Measurements from ENCODE around the gene ACVR2A.

The ACVR2A gene

GRCh38 chr2:147924647-147925046 is 79.8 kb downstream of the ACVR2A start:
- no peak for DNase-seq (ENCODE audit: low read depth, low spot score)

- DNase-seq (ENCODE audit: low read depth, low spot score): no peak
Observed at GRCh38 chr2:147925886-147926285, 81.1 kb downstream of the ACVR2A start.

DNA sequence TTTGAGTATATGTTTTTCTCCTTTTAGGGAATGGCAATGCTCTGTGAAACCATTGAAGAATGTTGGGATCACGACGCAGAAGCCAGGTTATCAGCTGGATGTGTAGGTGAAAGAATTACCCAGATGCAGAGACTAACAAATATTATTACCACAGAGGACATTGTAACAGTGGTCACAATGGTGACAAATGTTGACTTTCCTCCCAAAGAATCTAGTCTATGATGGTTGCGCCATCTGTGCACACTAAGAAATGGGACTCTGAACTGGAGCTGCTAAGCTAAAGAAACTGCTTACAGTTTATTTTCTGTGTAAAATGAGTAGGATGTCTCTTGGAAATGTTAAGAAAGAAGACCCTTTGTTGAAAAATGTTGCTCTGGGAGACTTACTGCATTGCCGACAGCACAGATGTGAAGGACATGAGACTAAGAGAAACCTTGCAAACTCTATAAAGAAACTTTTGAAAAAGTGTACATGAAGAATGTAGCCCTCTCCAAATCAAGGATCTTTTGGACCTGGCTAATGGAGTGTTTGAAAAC is 82.3 kb downstream of the ACVR2A start:
- no peak for DNase-seq (ENCODE audit: low read depth, low spot score)

GRCh38 chr2:147933931-147934330 is 89.1 kb downstream of the ACVR2A start:
- no peak for DNase-seq (ENCODE audit: low read depth, low spot score)

DNA sequence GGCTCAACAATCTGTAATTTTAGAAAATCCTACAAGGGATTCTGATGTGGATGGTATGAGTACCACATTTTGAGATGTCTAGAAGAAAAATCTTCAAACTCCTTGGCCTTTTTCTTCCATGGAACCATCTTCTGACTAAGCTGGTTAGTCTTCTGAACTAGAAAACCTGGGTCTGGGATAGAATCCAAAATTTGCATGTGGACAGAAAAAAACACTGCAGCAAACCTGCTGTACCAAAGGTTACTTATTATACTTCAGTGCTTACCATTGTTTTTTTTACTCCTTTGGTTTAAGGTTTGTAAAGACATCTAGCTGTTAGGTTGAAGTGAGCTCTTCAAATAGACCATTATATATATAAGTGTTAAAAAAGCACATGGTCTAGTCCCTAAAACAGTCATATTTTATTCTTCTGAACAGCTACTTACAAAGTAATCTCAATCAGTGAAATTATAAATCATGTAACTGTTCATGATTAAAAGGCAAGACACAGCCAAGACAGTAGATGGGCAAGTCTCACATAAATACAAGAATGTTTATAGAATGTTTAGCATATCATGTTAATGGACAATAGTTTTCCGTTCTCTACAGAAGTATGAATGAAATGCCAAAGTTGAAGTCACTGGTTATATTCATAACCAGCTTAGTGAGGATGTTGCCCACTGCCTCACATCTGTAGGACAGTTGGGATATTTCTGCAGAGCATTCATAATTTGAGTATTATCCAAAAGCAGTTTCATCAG is 90.2 kb downstream of the ACVR2A start:
- DNase-seq (ENCODE audit: low read depth, low spot score): no peak

DNA sequence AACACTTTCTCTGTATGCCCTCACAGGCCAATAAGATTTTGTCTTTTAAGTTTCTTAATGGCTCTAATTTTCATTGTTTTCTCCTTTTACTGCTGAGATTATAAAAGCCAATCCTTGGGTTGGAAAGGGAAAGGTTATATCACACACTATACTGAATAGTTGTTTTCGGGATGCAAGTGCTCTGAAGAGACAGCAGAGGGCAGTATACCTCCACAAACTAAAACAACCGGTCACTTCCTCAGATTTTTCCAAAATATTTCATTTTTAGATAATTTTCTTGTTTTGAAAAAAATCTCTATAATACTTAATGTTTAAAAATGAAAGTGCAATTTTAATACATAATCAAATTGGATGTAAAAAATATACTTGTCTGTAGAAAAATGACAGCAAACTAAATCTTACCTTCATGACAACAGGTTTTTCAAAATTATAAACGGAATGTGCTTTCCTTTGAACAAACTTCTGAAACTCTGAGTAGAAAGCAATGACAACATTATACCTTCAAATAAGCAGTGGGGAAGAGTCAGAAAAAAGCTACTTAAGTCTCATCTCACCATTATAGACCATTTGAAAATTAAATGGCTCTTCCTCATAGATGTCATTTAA is 93.0 kb downstream of the ACVR2A start:
- DNase-seq (ENCODE audit: low read depth, low spot score): no peak

GRCh38 chr2:147939313-147939712 is 94.5 kb downstream of the ACVR2A start:
- DNase-seq (ENCODE audit: low read depth, low spot score): no peak

DNA sequence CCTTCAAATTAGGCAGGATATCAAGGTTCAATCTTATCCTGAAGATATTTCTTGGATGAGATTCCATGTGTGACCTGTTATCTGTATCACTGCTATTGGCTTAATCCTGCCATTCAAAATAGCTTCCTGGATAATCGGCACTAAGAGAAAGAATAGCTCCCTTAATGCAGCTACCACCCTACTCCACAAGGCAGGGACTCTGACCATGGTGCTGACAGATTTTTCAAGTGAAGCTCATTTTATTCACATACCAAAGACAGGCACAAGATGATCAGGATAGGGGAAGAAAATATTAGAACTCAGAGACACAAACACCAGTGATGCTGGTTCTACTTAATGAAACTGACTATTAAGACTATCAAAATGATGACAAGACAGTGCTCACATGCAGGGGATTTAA is 100.8 kb downstream of the ACVR2A start:
- DNase-seq (ENCODE audit: low read depth, low spot score): no peak

GRCh38 chr2:147952118-147952517 is 107.3 kb downstream of the ACVR2A start:
- no peak for DNase-seq (ENCODE audit: low read depth, low spot score)

GRCh38 chr2:147968571-147968970 is 123.7 kb downstream of the ACVR2A start:
- no peak for DNase-seq (ENCODE audit: low read depth, low spot score)

DNA sequence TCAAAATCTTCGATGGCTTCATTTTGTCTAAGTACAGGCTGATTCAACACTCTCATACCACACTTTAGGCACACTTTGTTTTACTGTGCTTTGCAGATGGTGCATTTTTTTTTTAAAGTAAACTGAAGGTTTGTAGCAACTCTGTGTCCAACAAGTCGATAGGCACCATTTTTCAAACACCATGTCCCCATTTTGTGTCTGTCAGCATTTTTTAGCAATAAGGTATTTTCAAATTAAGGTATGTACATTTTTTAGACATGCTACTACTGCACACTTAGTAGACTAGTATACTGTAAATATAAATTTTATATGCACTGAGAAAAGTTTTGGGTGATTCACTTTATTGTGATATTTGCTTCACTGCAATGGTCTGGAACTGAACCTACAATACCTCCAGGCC is 131.3 kb downstream of the ACVR2A start:
- DNase-seq (ENCODE audit: low read depth, low spot score): no peak

GRCh38 chr2:147977679-147978078 is 132.8 kb downstream of the ACVR2A start:
- DNase-seq (ENCODE audit: low read depth, low spot score): no peak

Data from iPS DF 19.7 (cell line).